Panc1 (cell line): ENCODE results near the gene ANXA6. TPM values are rescaled to one million over a fixed set of nuclear protein-coding genes. Genes with fewer than 3 reads are reported as not detected.

Experiments
- ATAC-seq: fragments of 200-7000 bp; cut with Tn5 transposase; 2 replicates; pipeline ENCODE4 v1.9.1; 2020; ENCODE audit warnings: mild to moderate bottlenecking, moderate library complexity
- BruUV-seq: library from RNA; stranded (reverse); fragments of 400-500 nt; replicated peaks from 2 replicates; lab custom pipeline; 2021; lab: Mats Ljungman, UMichigan
- CTCF ChIA-PET: fragments of 300-600 bp; sonication (Branson Sonifier 250); formaldehyde crosslinking; loops from one replicate; lab custom pipeline; 2022; ENCODE audit warnings: antibody characterized with exemption; lab: Charles Lee
- POLR2A ChIA-PET: fragments of 300-600 bp; sonication (Branson Sonifier 250); formaldehyde crosslinking; loops from one replicate; lab custom pipeline; 2022; ENCODE audit warnings: antibody characterized with exemption; lab: Charles Lee
- DNase-seq: peaks from one replicate; pipeline ENCODE4 v3.0.0-alpha.2; 2010; ENCODE audit warnings: low read depth, low spot score
- H3K27ac ChIP-seq: 2 replicates; pipeline ENCODE4 v1.5.1; 2011; ENCODE audit warnings: mild to moderate bottlenecking, low read length, inconsistent platforms
- H3K27me3 ChIP-seq: fragments of 200-500 bp; sonication (Bioruptor generic); 2 replicates; pipeline ENCODE4 v1.6.0; 2014; ENCODE audit warnings: low read length, inconsistent platforms; ENCODE audit not compliant: control insufficient read depth, insufficient read depth
- H3K36me3 ChIP-seq: fragments of 200-500 bp; sonication (Bioruptor generic); 2 replicates; pipeline ENCODE4 v1.5.1; 2014; ENCODE audit warnings: inconsistent platforms, mild to moderate bottlenecking, low read length, moderate library complexity; ENCODE audit not compliant: control insufficient read depth, insufficient read depth
- H3K4me1 ChIP-seq: 2 replicates; pipeline ENCODE4 v1.5.1; 2011; ENCODE audit warnings: inconsistent platforms, mild to moderate bottlenecking, low read length, moderate library complexity; ENCODE audit not compliant: control insufficient read depth, insufficient read depth
- H3K4me3 ChIP-seq, 2 experiments: 2 replicates each; pipeline ENCODE4 v1.5.1; 2011 to 2012; ENCODE audit warnings: low read depth in 2 of 2, low read length in 2 of 2, mild to moderate bottlenecking in 2 of 2, inconsistent platforms in 1 of 2, moderate library complexity in 1 of 2
- H3K9me3 ChIP-seq: fragments of 200-500 bp; sonication (Bioruptor generic); 2 replicates; pipeline ENCODE4 v1.5.1; 2014; ENCODE audit warnings: low read depth, mild to moderate bottlenecking, inconsistent platforms, low read length, moderate library complexity; ENCODE audit not compliant: control insufficient read depth, insufficient read depth
- POLR2AphosphoS5 ChIP-seq: IDR thresholded peaks from 2 replicates; pipeline ENCODE4 v1.6.1; 2012; ENCODE audit warnings: mild to moderate bottlenecking, low read depth, low read length, moderate library complexity
- SIN3A ChIP-seq: IDR thresholded peaks from 2 replicates; pipeline ENCODE4 v1.6.1; 2012; ENCODE audit warnings: low read depth, mild to moderate bottlenecking, low read length, moderate library complexity, borderline replicate concordance; ENCODE audit not compliant: insufficient read depth
- TCF7L2 ChIP-seq: IDR thresholded peaks from 2 replicates; pipeline ENCODE4 v1.6.1; 2011; ENCODE audit warnings: mild to moderate bottlenecking, low read depth, low read length, inconsistent platforms
- in situ Hi-C: cut with HindIII; loops from 2 replicates; pipeline ENCODE4 v1.10.0; 2016; ENCODE audit warnings: low sequenced_read_pairs, low pct_unique_long_range_greater_than_20kb
- intact Hi-C: fragments of 100-400 bp; cut with micrococcal nuclease; formaldehyde crosslinking; loops from one replicate; pipeline ENCODE4 v1.10.0; 2022; ENCODE audit not compliant: unreplicated experiment
- total RNA-seq: library from RNA; stranded (reverse); gene quantifications from one replicate; pipeline ENCODE4 v1.2.1, GENCODE V29; 2021; ENCODE audit not compliant: unreplicated experiment
- TF ChIP-seq, protein P1 (sequence below): fragments of 450-650 bp; IDR thresholded peaks from 2 replicates; pipeline ENCODE4 v1.5.1; 2017; ENCODE audit warnings: mild to moderate bottlenecking
- TF ChIP-seq, protein P2 (sequence below), 2 experiments: IDR thresholded peaks; 2 replicates each; pipeline ENCODE4 v1.6.1; 2011 to 2012; ENCODE audit warnings: low read depth in 2 of 2, control low read depth in 1 of 2, low read length in 1 of 2, mild to moderate bottlenecking in 1 of 2, moderate library complexity in 1 of 2; ENCODE audit not compliant: insufficient read depth in 1 of 2

Gene ANXA6
- total RNA-seq, 1 experiment from 2014 or later: 60.0 TPM

DNA sequence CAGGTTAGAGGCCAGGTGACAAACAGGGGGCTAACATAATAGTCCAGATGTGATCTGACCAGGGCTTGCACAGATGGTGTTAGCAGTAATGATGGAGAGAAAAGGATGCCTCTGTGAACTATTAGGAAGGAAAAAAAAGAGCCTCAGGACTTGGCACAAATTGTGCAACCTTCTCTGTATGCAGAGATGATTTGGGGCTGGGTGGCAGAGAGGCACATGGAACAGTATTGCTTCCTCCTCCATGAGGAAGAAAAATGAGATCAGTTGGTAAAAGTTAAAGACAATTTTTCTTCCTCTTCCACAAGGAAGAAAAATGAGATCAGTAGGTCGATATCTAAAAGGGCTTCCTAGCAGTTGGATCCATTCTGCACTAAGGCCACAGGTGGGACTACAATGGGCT is 13.9 kb upstream of the ANXA6 start:
- H3K36me3 ChIP-seq: no peaks in the 10 kb centered on the region
- no TSS peak for BruUV-seq
- no peak for DNase-seq
- TF ChIP-seq SIN3A (no peak), POLR2AphosphoS5 (no peak), TCF7L2 (no peak)
- TF ChIP-seq, protein P1, sequence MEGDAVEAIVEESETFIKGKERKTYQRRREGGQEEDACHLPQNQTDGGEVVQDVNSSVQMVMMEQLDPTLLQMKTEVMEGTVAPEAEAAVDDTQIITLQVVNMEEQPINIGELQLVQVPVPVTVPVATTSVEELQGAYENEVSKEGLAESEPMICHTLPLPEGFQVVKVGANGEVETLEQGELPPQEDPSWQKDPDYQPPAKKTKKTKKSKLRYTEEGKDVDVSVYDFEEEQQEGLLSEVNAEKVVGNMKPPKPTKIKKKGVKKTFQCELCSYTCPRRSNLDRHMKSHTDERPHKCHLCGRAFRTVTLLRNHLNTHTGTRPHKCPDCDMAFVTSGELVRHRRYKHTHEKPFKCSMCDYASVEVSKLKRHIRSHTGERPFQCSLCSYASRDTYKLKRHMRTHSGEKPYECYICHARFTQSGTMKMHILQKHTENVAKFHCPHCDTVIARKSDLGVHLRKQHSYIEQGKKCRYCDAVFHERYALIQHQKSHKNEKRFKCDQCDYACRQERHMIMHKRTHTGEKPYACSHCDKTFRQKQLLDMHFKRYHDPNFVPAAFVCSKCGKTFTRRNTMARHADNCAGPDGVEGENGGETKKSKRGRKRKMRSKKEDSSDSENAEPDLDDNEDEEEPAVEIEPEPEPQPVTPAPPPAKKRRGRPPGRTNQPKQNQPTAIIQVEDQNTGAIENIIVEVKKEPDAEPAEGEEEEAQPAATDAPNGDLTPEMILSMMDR: no peak
- TF ChIP-seq, protein P2, sequence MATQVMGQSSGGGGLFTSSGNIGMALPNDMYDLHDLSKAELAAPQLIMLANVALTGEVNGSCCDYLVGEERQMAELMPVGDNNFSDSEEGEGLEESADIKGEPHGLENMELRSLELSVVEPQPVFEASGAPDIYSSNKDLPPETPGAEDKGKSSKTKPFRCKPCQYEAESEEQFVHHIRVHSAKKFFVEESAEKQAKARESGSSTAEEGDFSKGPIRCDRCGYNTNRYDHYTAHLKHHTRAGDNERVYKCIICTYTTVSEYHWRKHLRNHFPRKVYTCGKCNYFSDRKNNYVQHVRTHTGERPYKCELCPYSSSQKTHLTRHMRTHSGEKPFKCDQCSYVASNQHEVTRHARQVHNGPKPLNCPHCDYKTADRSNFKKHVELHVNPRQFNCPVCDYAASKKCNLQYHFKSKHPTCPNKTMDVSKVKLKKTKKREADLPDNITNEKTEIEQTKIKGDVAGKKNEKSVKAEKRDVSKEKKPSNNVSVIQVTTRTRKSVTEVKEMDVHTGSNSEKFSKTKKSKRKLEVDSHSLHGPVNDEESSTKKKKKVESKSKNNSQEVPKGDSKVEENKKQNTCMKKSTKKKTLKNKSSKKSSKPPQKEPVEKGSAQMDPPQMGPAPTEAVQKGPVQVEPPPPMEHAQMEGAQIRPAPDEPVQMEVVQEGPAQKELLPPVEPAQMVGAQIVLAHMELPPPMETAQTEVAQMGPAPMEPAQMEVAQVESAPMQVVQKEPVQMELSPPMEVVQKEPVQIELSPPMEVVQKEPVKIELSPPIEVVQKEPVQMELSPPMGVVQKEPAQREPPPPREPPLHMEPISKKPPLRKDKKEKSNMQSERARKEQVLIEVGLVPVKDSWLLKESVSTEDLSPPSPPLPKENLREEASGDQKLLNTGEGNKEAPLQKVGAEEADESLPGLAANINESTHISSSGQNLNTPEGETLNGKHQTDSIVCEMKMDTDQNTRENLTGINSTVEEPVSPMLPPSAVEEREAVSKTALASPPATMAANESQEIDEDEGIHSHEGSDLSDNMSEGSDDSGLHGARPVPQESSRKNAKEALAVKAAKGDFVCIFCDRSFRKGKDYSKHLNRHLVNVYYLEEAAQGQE (IDR thresholded peaks at IDR 0.05; ENCODE audit: insufficient read depth in 1 of 2, low read depth in 2 of 2, low read length in 1 of 2): no peak
- no peak overlapping the region for H3K4me3 ChIP-seq
- H3K27me3 ChIP-seq: no peaks in the 10 kb centered on the region
- no peak overlapping the region for H3K27ac ChIP-seq
- ATAC-seq: no peak
- intact Hi-C loops: no loop called here
- in situ Hi-C loops: no loop called here
- POLR2A ChIA-PET: no interaction called here
- no peaks in the 10 kb centered on the region for H3K9me3 ChIP-seq
- CTCF ChIA-PET: interaction anchor here (0.7 kb wide), 1 partner anchor 18 kb away, joined by 5 read pairs; no protein-coding TSS in a partner anchor
- peaks cover 2% of the 10 kb centered on the region; the same call in 1 of the 2 replicates for H3K4me1 ChIP-seq

DNA sequence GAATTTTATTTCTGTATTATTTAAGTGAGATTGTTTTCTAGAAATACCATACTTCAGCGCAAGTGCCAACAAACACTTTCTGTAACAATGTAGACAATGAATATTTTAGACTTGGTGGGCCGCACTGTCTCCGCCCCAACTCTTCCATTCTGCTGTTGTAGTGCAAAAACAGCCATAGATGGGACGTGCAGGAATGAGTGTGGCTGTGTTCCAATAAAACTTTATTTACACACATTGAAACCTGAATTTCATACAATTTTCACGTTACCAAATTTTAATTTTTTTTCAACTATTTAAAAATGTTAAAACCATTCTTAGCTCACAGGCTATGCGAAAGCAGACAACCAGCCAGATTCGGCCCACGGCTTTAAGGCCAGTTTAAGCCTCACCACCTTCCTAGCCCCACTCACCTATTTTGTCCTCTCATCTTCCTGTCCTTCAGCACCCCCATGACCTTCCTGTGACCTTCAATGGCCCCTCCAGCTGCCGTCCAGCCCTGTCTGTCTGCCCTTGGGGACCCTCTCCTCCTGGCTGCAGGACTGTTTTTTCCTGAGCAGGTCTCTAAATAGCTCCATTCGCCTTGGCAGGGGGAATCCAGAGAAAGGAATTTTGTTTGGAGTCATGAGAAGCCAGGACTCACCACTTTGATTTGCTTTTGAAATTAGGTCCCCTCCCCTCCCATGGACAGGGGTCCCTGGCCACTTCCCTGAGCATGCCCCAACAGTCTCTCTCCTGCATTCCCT is 11.2 kb upstream of the ANXA6 start:
- Histone ChIP-seq H3K27me3 (no peaks in the 10 kb centered on the region), H3K9me3 (no peaks in the 10 kb centered on the region), H3K27ac (no peak overlapping the region), H3K36me3 (no peaks in the 10 kb centered on the region), H3K4me3 (no peak overlapping the region), H3K4me1 (no peaks in the 10 kb centered on the region)
- TF ChIP-seq, protein P1: no peak
- no peak for TF ChIP-seq TCF7L2
- TF ChIP-seq SIN3A: no peak
- TF ChIP-seq, protein P2 (IDR thresholded peaks at IDR 0.05; ENCODE audit: insufficient read depth in 1 of 2, low read depth in 2 of 2, low read length in 1 of 2): no peak
- intact Hi-C loops: loop anchor here (5.0 to 10.0 kb wide), 2 partner anchors 116 to 364 kb away; no protein-coding TSS in a partner anchor
- CTCF ChIA-PET: interaction anchor here (0.5 kb wide), 1 partner anchor 572 kb away, joined by 3 read pairs; no protein-coding TSS in a partner anchor
- DNase-seq (no peak), ATAC-seq (no peak)
- POLR2A ChIA-PET: interaction anchor here (0.6 kb wide), 1 partner anchor 20 kb away, joined by 5 read pairs; no protein-coding TSS in a partner anchor
- in situ Hi-C loops: no loop called here
- no TSS peak for BruUV-seq
